GM19463 (cell line): Measurements from ENCODE around the gene LSM14B.
"Not testable (repeated sequence)": the region's sequence is repeated elsewhere in the genome, so short reads cannot be mapped to it uniquely, and the experiment has no call there.

Source experiments
- ATAC-seq: cut with Tn5 transposase; IDR thresholded peaks from one replicate; pipeline ENCODE4 v1.9.1; 2021; ENCODE audit warnings: mild to moderate bottlenecking, moderate library complexity; ENCODE audit not compliant: unreplicated experiment

The LSM14B gene

DNA sequence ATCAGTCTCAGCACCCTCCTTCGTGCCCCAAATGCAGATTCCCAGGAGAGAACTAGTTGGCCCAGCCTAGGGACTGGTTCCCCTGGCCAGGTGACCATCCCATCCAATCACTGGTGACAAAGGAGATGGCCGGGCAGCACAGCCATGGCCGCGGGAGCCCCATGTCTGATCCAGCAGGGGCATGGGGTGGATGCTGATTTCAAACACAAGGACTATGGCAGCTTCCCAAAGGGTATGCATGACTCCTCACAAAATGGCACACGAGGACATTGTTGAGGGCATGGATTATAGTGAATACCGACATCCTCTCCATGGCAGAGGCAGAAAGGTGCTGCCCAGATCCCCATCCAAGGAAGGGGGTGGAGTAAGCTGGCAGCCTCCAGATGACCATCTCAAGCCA, 9.9 kb upstream of the LSM14B start:
- ATAC-seq: no peak

DNA sequence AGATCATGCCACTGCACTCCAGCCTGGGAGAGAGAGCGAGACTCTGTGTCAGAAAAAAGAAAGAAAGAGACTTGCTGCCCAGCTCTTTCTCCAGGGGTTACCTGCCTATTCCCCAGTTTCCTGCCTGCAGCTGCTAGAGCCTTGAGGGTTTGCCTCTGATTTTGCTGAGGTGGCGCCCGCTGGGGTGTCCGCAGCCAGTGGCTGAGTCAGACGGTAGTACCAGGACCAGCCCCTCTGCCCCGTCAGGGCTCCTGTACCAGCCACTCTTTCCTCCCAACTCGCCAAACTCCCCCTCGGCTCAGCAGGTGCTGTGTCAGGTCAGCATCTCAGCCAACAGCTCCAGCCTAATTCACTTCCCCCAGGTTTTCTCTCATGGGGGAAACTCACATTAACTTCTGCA, 7.4 kb upstream of the LSM14B start:
- no peak for ATAC-seq

DNA sequence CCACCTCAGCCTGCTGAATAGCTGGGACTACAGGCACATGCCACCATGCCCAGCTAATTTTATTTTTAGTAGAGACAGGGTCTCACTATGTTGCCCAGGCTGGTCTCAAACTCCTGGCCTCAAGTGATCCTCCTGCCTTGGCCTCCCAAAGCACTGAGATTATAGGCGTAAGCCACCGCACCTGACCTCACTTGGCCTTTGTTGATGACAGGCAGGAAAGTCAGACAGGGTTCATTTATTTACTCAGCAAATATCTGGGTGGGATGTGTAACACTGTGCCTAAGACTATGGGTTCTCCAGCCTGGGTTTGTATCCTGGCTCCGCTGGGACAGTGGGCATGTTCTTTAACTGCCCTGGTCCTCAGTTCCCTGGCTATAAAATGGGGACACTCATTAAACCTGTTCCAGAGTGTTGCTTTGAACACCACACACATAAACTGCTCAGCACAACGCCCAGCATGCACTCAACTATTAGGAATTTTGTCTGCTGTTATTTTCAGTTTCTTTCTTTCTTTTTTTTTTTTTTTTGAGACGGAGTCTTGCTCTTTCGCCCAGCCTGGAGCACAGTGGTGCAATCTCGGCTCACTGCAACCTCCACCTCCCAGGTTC, 6.4 kb upstream of the LSM14B start:
- not testable (repeated sequence) for ATAC-seq

DNA sequence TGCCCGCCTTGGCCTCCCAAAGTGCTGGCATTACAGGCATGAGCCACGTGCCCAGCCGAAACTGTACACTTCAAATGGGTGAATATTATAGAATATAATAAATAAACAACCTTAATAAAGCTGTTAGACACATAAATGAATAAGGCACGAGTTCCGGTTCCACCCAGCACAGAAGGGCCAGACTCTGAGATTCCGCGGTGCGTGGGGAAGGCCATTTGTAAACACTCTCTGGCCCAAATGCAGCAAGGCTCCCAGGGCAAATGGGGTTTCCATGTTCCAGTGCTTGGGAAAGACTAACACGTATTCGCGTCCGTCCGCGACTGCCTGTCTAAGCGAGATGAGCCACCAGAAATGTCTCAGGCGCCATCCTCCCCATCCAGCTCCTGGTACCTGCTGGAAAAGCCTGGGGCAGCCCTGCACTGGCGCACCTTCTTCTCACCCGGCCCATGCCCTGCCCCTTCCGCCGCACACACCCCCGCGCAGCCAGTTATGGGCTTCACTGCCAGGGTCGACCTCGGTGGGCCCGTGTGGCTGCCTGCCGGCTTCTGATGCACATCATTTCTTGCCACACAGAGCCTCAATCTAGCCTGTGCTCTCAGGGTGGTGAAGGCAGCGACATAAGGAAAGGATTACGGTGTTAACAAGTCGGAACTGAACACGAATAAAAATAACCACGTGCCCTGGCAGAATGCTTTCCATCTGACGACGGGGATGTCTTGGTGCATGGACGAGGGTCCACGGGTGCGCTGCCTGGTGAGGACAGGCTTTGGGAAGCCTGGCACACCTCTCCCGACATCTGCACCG, 5.5 kb upstream of the LSM14B start:
- no peak for ATAC-seq

DNA sequence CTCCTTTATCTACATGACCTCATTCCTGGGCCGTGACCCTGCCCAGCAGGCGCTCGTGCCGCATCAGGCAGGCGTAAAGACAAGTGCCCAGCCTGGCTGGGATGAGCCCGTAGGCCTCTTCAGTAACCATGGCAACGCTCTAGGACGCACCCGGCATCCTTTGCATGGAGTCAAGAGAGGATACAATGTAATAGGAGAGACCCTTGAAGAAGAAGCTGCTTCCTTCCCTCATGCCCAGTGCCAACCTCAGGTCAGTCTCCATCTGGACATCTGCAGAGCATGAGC, 5.0 kb upstream of the LSM14B start:
- ATAC-seq: no peak

DNA sequence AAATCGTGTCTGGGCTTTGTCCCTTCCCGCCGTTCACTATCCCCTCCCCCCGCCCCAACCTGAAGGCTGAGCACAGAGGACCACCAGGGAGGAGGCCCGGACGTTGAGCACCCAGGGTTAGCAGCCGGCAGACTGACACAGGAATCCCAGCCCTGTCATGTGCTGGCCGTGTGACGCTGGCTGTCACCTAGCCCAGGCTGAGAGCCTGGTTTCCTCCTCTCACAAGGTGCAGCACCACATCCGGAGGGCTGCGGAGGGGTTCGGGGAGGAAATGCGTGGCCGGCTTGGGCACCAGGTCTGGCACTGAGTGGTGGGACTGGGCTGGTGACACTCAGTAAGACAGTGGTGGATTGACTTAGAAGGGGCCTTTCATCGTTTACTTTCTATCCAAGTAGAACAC, 4.6 kb upstream of the LSM14B start:
- no peak for ATAC-seq

DNA sequence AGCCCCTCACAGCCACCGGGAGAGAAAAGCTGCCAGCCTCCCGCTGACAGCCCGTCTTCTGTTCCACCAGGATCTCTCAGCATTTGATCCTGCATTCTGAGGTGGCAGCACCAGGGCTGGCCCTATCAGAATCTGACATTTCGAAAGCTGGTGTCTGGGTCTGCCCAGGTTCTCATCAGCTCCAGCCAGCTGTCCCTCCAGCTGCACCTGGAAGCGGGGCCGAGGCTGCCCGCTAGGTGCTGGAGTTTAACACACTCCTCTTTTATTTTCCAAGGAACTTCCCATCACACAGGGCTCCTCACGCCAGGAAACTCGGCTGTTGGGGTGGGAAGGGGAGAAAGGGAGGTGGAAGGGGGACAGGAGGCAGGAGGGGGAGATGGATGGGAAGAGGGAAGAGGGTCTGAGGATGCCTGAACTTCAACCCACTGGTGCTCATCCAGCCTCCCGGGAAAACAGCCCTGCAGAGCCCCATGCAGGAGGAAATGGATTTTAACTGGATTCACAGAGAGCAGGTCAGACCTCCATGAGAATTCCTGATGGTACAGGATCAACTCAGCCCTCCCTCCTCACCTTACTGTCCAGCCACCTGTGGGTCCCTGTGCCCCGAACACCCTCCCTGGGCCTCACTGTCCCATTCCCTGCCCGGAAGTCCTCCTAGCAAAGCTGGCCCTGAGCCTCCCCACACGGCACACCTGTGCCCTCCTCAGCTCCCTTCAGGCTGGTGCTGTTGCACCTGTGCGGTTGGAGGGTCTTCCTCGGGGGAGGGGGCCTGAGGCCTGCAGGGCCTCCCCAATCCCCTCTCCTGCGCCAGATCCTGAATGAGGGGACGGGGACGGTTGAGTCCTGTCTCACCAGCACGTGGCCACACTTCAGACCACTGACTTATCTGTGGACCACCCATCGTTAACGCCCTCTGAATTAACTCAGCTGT, 3.9 kb upstream of the LSM14B start:
- ATAC-seq: no peak

DNA sequence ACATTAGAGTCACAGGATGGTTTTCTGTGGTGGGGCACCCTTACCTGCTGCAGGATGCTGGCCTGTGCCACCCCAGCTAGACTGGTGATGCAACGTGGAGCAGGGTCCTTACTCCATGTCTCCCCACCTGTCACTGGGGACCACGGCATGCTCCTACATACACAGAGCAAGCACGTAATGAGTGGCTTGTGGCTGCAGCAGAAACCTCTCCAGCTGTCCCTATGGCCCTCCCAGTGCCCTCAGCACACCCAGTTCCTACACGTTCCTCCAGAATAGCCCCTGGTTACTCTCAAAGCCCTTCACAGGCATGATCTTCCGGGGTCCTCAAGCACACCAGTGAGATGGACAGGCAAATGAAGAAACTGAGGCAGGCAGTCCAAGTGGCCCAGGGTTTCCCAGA, 3.2 kb upstream of the LSM14B start:
- ATAC-seq: no peak

DNA sequence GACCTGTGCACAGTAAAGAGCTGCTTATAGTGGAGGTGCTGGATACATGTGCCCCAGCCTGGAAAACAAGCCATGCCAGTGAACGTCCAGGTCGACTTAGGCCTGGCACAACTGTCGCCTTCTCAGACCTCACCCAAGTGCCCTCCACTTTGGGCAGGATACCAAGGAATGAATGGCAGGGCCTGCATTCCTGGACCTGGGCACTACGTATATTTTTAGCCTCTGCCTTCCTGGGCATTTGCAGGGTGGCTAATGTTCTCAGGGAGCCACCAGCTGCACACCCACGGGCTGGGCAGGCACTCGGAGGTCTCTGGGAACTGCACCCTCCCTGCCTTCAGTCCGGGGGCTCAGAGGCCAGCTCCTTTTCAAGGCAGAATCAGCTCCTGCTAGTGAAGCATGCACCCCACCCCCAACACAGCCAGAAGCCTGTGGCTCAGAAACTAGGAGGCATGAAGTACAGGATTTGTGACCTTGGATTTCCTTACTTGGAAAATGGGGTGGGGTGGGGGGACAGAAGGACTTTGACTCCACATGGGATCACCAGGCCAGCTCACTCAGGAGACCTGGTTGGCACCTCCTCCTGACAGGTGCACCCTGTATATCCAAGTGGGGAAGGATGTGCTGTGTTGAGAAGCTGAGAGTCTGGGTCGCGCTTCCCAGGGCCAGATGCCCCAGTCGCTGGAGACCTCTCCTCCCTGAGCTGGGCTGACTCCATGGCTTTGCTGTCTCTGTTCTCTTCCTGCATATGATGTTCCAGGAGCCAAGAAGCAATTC, 2.5 kb upstream of the LSM14B start:
- no peak for ATAC-seq

DNA sequence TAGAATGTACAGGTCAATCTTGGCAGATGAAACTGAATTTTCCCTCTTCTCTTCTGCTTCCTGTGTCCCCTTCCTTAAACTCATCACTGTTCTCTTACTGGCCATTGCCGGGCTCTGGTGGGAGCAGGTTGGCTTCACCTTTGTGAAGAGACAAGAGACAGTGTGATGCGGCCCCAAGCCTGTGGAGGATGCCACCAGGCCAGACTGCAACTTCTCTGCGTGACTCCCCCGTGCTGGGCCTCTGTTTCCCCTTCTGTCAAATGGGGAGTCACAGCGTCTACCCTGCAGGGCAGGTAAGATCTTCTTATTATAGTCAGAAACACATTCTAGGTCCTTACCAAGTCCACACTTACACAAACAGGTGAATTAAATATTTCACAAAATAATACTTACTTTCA, 1.9 kb upstream of the LSM14B start:
- no peak for ATAC-seq

DNA sequence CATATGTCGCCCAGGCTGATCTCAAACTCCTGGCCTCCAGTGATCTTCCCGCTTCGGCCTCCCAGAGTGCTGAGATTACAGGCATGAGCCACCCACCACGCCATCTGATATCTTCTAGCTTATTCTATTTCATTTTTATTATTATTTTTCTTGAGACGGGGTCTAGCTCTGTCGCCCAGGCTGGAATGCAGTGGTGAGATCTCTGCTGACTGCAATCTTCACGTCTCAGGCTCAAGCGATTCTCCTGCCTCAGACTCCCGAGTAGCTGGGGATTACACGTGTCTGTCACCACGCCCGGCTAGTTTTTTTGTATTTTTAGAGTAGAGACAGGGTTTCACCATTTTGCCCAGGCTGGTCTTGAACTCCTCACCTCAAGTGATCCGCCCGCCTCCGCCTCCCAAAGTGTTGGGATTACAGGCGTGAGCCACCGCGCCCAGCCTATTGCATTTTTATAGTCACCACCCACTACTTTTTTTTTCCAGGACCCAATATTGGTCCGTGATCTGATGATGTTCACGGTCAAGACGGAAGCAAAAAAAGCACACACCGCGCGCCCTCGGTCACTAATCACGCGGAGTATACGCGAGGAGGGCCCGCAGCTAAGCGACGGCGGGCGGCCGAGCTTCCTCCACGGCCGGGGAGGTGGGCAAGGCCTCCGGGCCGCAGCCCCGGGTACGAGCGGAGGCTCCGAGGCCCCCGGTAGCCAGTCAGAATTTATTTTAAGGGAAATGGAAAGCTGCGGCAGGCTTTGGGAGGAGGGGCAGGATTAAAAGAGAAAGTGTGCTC, 1.1 kb upstream of the LSM14B start:
- peak; percentile 7 for ATAC-seq

DNA sequence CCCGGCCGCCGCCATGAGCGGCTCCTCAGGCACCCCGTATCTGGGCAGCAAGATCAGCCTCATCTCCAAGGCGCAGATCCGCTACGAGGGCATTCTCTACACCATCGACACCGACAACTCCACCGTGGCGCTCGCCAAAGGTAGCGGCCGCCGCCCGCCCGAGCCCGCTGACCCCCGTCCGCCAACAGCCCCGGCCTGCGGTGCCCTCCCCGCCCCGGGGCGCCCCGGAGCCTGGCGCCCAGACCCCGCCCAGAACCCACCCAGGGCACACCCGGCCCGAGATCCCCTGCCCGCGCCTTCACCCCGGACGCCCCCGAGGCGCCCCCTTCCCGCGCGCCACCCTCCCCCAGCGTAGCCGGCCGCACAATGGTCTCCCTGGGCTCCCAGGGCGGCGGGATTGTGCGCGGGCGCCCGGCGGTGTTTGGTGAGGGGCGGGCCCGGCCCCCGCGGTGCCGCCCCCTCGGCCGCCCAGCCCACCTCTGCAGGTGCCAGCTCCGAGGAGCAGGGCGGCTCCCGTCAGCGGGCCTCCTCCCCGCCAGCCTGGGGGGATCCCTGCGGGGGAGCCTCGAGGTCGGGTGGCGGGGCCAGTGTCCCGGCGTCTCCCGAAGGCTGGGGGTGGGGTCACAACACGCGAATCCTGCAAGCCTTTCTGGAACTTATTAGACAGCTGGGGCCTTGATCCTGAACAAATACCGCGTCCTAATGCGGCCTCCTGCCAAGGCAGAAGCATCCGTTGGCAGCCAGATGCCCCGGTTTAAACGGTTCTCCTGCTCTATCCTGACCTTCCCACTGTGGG, 577 bp downstream of the LSM14B start:
- ATAC-seq: peak; percentile 19

DNA sequence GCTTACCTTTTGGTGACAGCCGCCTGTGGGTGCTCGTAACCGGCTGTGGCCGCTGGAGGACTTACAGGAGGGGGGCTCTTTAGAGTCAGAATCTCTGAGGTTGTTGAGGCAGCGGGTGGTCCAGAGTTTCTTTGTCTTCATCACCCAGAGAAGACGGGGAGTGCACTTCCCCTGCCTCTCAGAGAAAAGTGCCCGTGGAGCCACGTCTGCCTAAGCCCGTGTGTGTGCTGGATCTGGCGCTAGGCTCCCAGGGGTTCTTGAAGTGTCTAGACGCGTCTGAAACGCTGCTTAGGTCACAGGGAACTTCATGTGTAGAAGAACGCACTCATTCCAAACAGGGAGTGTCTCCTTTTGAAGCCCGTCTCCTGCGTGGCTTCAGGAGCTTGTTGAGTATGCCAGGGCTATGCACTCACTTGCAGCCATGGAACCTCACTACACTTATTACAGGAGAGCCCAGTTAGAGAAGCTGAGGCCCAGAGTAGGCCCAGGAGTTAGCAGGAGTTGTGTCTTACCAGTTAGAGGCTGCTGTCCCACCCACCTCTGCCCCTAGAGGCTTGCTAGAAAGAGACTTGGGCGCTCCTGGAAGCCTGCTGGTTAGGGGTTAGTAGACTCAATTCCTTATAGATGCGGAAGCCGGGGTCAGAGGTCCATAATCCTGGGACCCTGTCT, 1.3 kb downstream of the LSM14B start:
- ATAC-seq: no peak

DNA sequence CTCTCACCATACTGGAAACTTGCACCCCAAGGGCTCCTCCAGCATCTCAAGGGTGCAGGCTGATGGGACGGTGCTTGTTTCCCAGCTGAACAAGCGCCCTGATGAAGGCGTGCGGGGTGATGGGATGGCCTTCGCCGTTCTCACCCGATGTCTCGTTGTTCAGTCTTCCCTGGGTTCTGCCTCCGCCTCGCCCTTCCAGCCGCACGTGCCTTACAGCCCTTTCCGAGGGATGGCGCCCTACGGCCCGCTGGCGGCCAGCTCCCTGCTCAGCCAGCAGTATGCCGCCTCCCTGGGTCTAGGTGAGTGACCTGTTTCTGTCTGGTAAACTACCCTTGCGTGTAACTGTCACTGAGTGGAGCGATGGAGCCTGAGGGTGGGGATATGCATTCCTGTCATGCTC, 3.9 kb downstream of the LSM14B start:
- no peak for ATAC-seq

DNA sequence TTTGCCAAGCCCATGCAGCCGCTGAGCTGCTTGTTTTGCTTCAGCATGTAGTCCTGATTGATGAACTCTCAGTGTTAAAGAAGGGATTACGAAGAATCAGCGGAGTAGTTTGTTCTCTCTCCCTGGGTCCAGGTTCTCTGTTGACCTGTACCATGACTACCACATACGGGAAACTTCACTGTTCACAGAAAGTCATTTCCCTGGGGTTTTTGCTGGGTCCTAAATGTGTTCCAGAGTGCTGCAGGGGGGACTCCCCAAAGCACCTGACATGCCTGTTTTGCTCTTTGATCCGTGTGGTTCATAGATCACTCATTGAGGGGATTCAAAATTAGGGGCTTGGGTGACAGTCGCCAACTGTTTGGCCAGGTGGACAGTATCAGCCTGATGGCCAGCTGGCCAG, 5.5 kb downstream of the LSM14B start:
- no peak for ATAC-seq

DNA sequence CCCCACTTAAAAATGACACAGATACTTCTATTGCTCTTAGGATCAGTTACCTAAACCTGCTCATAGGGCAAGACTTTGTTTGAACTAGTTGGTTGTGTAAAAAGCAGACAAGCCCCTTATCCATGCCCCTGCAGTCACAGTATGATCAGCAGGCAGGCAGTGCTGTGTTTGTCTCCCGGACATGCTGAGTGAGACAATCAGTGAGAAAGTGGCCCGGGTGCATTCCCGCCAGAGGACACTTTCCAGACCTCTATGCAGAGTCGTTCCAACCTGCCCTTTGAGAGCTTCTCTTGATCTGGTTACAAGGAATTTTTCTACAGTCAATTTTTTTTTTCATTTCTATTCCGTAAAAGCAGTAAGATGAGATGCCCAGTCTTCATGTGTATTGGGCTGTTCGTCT, 6.2 kb downstream of the LSM14B start:
- ATAC-seq: no peak

DNA sequence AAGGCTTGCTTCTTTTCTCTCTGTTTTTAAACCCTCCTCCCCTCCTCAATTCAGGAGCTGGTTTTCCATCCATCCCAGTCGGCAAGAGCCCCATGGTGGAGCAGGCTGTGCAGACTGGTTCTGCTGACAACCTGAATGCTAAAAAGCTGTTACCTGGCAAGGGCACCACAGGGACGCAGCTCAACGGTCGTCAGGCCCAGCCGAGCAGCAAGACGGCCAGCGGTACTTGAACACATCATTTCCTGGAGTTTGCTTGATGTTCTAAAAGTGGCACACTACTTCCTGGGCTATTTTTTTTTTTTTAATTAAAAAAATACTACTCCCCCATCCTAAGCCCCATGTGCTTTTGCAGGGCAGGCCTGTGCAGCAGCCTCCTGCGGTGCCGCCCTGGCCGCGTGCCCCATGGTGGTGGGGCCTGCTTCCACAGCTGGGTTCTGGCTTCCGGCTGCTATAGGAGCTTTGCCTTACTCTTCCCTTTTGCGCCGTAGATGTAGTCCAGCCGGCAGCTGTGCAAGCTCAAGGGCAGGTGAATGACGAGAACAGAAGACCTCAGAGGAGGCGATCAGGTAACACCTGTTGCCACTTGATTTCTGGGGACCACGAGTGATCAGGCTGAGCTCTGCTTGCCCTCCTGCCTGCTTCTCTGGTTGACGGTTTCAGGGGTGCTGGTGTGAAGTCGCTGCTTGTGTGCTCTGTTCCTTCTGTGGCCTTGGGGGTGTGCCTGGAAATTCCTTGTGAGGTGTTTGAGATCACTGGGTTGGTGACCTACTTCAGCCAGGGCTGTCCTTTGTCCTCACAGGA, 7.7 kb downstream of the LSM14B start:
- ATAC-seq: no peak
